ENCODE data around the gene HSDL1. TPM values are rescaled to one million over a fixed set of nuclear protein-coding genes. Genes with fewer than 3 reads are reported as not detected.
"Not testable (repeated sequence)": the region's sequence is repeated elsewhere in the genome, so short reads cannot be mapped to it uniquely, and the experiment has no call there.

Gene HSDL1
- total RNA-seq, 1 donor from 2014 or later = 101 TPM

GRCh38 chr16:84117494-84117843 is 27.5 kb downstream of the HSDL1 start:
- Mint-ChIP-seq H3K27ac (peak overlapping the region; percentile 78), H3K27me3 (ENCODE audit: insufficient read depth, low read depth) (no peaks in the 10 kb centered on the region), H3K36me3 (peaks cover 7% of the 10 kb centered on the region), H3K4me3 (peak overlapping the region; percentile 93), H3K4me1 (peaks cover 18% of the 10 kb centered on the region), H3K9me3 (no peaks in the 10 kb centered on the region)
- Histone ChIP-seq H3K27me3 (no peaks in the 10 kb centered on the region), H3K79me2 (ENCODE audit: low read depth) (peaks cover 39% of the 10 kb centered on the region), H4K20me1 (ENCODE audit: low read depth) (peaks cover 12% of the 10 kb centered on the region), H3K9ac (peak overlapping the region; percentile 66), H3K27ac (no peak overlapping the region), H2AFZ (replicated peaks) (peak overlapping the region; percentile 86), H3F3A (ENCODE audit: low read depth) (peaks cover 25% of the 10 kb centered on the region), H3K4me1 (peaks cover 10% of the 10 kb centered on the region), H3K9me3 (ENCODE audit: low read depth) (no peaks in the 10 kb centered on the region), H3K36me3 (no peaks in the 10 kb centered on the region), H3K4me3 (peak overlapping the region; percentile 86), H3K4me2 (peak overlapping the region; percentile 99)
- DNase-seq (ENCODE audit: low spot score) = peak; percentile 58
- TF ChIP-seq EZH2 (IDR thresholded peaks at IDR 0.05) (no peak), CTCF (IDR thresholded peaks at IDR 0.05) (no peak), EZH2phosphoT487 (IDR thresholded peaks at IDR 0.05) (no peak)

GRCh38 chr16:84116720-84117493 is 28.1 kb downstream of the HSDL1 start, which contains the start of gene MBTPS1:
TSS of gene MBTPS1 (minus strand) at chr16:84116942. CDS start at chr16:84101783, 15,159 bp downstream.
- peaks cover 44% of the 10 kb centered on the region for H3K79me2 ChIP-seq (ENCODE audit: low read depth)
- Mint-ChIP-seq H3K27me3 (ENCODE audit: insufficient read depth, low read depth) (peaks cover 2% of the 10 kb centered on the region), H3K4me3 (peak within 1 kb of the TSS; percentile 98), H3K27ac (peak within 1 kb of the TSS; percentile 99), H3K9me3 (no peaks in the 10 kb centered on the region), H3K36me3 (peaks cover 5% of the 10 kb centered on the region), H3K4me1 (peaks cover 18% of the 10 kb centered on the region)
- H3K27ac ChIP-seq = peak within 1 kb of the TSS; percentile 92
- no peaks in the 10 kb centered on the region for H3K27me3 ChIP-seq
- peak; percentile 100 for DNase-seq (ENCODE audit: low spot score)
- H3F3A ChIP-seq (ENCODE audit: low read depth) = peaks cover 25% of the 10 kb centered on the region
- peak within 1 kb of the TSS; percentile 86 for H2AFZ ChIP-seq (replicated peaks)
- H4K20me1 ChIP-seq (ENCODE audit: low read depth) = peaks cover 15% of the 10 kb centered on the region
- H3K4me2 ChIP-seq = peak within 1 kb of the TSS; percentile 99
- H3K9me3 ChIP-seq (ENCODE audit: low read depth) = no peaks in the 10 kb centered on the region
- peak within 1 kb of the TSS; percentile 86 for H3K4me3 ChIP-seq
- H3K4me1 ChIP-seq = peaks cover 10% of the 10 kb centered on the region
- no peaks in the 10 kb centered on the region for H3K36me3 ChIP-seq
- peak within 1 kb of the TSS; percentile 91 for H3K9ac ChIP-seq
- no peak for TF ChIP-seq EZH2 (IDR thresholded peaks at IDR 0.05)
- no peak for TF ChIP-seq CTCF (IDR thresholded peaks at IDR 0.05)
- no peak for TF ChIP-seq EZH2phosphoT487 (IDR thresholded peaks at IDR 0.05)

- peaks cover 52% of the 10 kb centered on the region for H3K79me2 ChIP-seq (ENCODE audit: low read depth)
Observed at GRCh38 chr16:84115919-84116719, 28.9 kb downstream of the HSDL1 start.

GRCh38 chr16:84111949-84112348 is 33.0 kb downstream of the HSDL1 start:
- not testable (repeated sequence) for H3K9me3 Mint-ChIP-seq; H3K27me3 Mint-ChIP-seq (ENCODE audit: insufficient read depth, low read depth); H3K4me3 Mint-ChIP-seq; H3K4me2 ChIP-seq; DNase-seq (ENCODE audit: low spot score); H3K27ac ChIP-seq; H3K27ac Mint-ChIP-seq; H3K36me3 Mint-ChIP-seq; H3K9ac ChIP-seq; H3K4me3 ChIP-seq; H3K27me3 ChIP-seq; H3K9me3 ChIP-seq (ENCODE audit: low read depth); H3K36me3 ChIP-seq; H3K4me1 ChIP-seq; H2AFZ ChIP-seq (replicated peaks)
- Histone ChIP-seq H3K79me2 (ENCODE audit: low read depth) (peaks cover 92% of the 10 kb centered on the region), H3F3A (ENCODE audit: low read depth) (peaks cover 10% of the 10 kb centered on the region), H4K20me1 (ENCODE audit: low read depth) (peaks cover 54% of the 10 kb centered on the region)
- peaks cover 13% of the 10 kb centered on the region for H3K4me1 Mint-ChIP-seq

More at GRCh38 chr16:84115919-84116719, 28.9 kb downstream of the HSDL1 start:
- TF ChIP-seq EZH2 (IDR thresholded peaks at IDR 0.05) (no peak), CTCF (IDR thresholded peaks at IDR 0.05) (peak; percentile 60), EZH2phosphoT487 (IDR thresholded peaks at IDR 0.05) (no peak)
- Histone ChIP-seq H3F3A (ENCODE audit: low read depth) (peaks cover 25% of the 10 kb centered on the region), H4K20me1 (ENCODE audit: low read depth) (peaks cover 22% of the 10 kb centered on the region), H3K9ac (peak overlapping the region; percentile 91), H3K4me3 (peak overlapping the region; percentile 86), H3K4me1 (peaks cover 10% of the 10 kb centered on the region), H2AFZ (replicated peaks) (peak overlapping the region; percentile 86), H3K36me3 (no peaks in the 10 kb centered on the region), H3K27ac (peak overlapping the region; percentile 92), H3K27me3 (no peaks in the 10 kb centered on the region), H3K9me3 (ENCODE audit: low read depth) (no peaks in the 10 kb centered on the region), H3K4me2 (peak overlapping the region; percentile 99)
- Mint-ChIP-seq H3K4me3 (peak overlapping the region; percentile 98), H3K27me3 (ENCODE audit: insufficient read depth, low read depth) (peaks cover 2% of the 10 kb centered on the region), H3K36me3 (peaks cover 3% of the 10 kb centered on the region), H3K9me3 (no peaks in the 10 kb centered on the region), H3K4me1 (peaks cover 18% of the 10 kb centered on the region), H3K27ac (peak overlapping the region; percentile 99)
- no peak for DNase-seq (ENCODE audit: low spot score)
